Stomach (tissue), 9 donors: Measurements from ENCODE around the gene AHCYL2. TPM values are rescaled to one million over a fixed set of nuclear protein-coding genes. Genes with fewer than 3 reads are reported as not detected.

Source experiments
- DNase-seq, 2 donors: peaks; one replicate each; pipeline versions ENCODE4 v3.0.0 to v3.0.0-alpha.2; 2013 to 2019
- H3K27ac ChIP-seq, 5 donors: fragments of 200-600 bp in 4 of 5; sonication (generic) in 4 of 5; one replicate each; pipeline ENCODE4 v1.5.1; 2013 to 2019; ENCODE audit warnings: mild to moderate bottlenecking in 1 of 5, moderate library complexity in 1 of 5
- H3K27me3 ChIP-seq, 3 donors: fragments of 200-600 bp; sonication (generic); one replicate each; pipeline ENCODE4 v1.5.1; 2017 to 2019; ENCODE audit warnings: mixed run types in 1 of 3
- H3K36me3 ChIP-seq, 4 donors: fragments of 200-600 bp; sonication (generic); 1 replicate in 3 of 4; 2 replicates in 1 of 4; pipeline ENCODE4 v1.5.1; 2016 to 2019
- H3K4me1 ChIP-seq, 4 donors: fragments of 200-600 bp; sonication (generic); one replicate each; pipeline ENCODE4 v1.5.1; 2016 to 2019
- H3K4me3 ChIP-seq, 4 donors: fragments of 200-600 bp; sonication (generic) in 3 of 4; one replicate each; pipeline ENCODE4 v1.5.1; 2016 to 2019; ENCODE audit warnings: mild to moderate bottlenecking in 1 of 4
- H3K9me3 ChIP-seq, 4 donors: fragments of 200-600 bp; sonication (generic); one replicate each; pipeline ENCODE4 v1.5.1; 2016 to 2019
- EP300 ChIP-seq: sonication (generic); formaldehyde crosslinking; IDR thresholded peaks from one replicate; pipeline ENCODE4 v1.6.1; 2017; ENCODE audit warnings: antibody characterized with exemption
- POLR2A ChIP-seq, 4 donors: fragments of 450-650 bp; IDR thresholded peaks; one replicate each; pipeline ENCODE4 v1.6.1; 2016; ENCODE audit warnings: antibody characterized with exemption in 4 of 4, control low read depth in 2 of 4, mild to moderate bottlenecking in 1 of 4, moderate library complexity in 1 of 4
- POLR2AphosphoS5 ChIP-seq, 3 donors: sonication (generic); formaldehyde crosslinking; IDR thresholded peaks; one replicate each; pipeline ENCODE4 v1.6.1; 2016; ENCODE audit warnings: antibody characterized with exemption in 3 of 3
- WGBS, 5 donors: extraction: QIAGEN DNeasy Blood & Tissue Kit in 3 of 5; methylation state at CpG; one replicate each; pipeline versions ENCODE4 v1.1.5 to v1.1.7; 2013 to 2018; 5-methylcytosine and 5-hydroxymethylcytosine counted together
- intact Hi-C: fragments of 100-400 bp; cut with DNase I; formaldehyde crosslinking; loops from one replicate; pipeline ENCODE4 v1.15.1; 2023; ENCODE audit warnings: low total_unique reads
- polyA plus RNA-seq, 3 donors: library from polyadenylated mRNA; stranded (reverse); fragments of 200-250 nt; gene quantifications; one replicate each; pipeline ENCODE4 v1.2.3, GENCODE V29; 2013
- total RNA-seq, 5 donors: library from RNA; depleted of rRNA; stranded (reverse); fragments of >200 nt; gene quantifications; one replicate each; pipeline versions ENCODE4 v1.1.0 to v1.2.3, GENCODE V29; 2014 to 2016
- TF ChIP-seq, protein P1 (sequence below), 7 experiments: fragments of 450-650 bp in 4 of 7; fragments of 200-600 bp in 3 of 7; sonication (generic) in 3 of 7; IDR thresholded peaks; one replicate each; pipeline ENCODE4 v1.5.1; 2016 to 2019; ENCODE audit warnings: antibody characterized with exemption in 7 of 7, control low read depth in 2 of 7, mild to moderate bottlenecking in 1 of 7
- donor health status: healthy with polysubstance abuse.
- donor health status: Bipolar disorder and iron deficiency.
- donor health status: healthy.

AHCYL2 gene
- total and polyA plus RNA-seq, 8 donors, result 4.6 to 87.0 (median 61.6) TPM

DNA sequence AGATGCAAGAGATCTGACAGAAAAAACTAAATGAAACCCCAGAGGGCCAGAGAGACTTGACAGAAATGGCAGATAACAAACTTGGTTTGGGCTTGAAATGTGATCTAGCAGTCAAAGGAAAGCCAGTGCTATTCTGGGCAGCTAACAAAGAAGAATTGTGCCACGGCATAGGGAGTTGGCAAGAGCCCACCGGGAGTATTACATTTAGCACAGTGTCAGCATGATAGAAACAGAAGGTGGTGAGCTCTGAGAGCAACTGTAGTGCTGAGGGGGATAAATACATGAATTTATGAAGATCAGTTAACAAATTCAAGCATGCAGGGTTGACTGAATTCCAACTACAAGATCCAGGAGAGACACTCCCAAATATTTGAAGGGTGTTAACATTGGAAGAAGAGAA lies 91.1 kb downstream of the AHCYL2 start:
- H3K4me3 ChIP-seq, result no peak overlapping the region
- WGBS, 5 donors, result 23 to 57% (median 38%) methylated on average over 2 of the region's 2 CpGs
- DNase-seq, result peak in 1 of 2 donors; percentile 51
- H3K9me3 ChIP-seq, result no peaks in the 10 kb centered on the region
- intact Hi-C loops, result no loop called here
- no peaks in the 10 kb centered on the region for H3K36me3 ChIP-seq
- no peak overlapping the region for H3K27ac ChIP-seq
- peaks cover 0 to 7% (median 0%) of the 10 kb centered on the region in 4 donors for H3K4me1 ChIP-seq
- H3K27me3 ChIP-seq, result no peaks in the 10 kb centered on the region
- TF ChIP-seq, protein P1, sequence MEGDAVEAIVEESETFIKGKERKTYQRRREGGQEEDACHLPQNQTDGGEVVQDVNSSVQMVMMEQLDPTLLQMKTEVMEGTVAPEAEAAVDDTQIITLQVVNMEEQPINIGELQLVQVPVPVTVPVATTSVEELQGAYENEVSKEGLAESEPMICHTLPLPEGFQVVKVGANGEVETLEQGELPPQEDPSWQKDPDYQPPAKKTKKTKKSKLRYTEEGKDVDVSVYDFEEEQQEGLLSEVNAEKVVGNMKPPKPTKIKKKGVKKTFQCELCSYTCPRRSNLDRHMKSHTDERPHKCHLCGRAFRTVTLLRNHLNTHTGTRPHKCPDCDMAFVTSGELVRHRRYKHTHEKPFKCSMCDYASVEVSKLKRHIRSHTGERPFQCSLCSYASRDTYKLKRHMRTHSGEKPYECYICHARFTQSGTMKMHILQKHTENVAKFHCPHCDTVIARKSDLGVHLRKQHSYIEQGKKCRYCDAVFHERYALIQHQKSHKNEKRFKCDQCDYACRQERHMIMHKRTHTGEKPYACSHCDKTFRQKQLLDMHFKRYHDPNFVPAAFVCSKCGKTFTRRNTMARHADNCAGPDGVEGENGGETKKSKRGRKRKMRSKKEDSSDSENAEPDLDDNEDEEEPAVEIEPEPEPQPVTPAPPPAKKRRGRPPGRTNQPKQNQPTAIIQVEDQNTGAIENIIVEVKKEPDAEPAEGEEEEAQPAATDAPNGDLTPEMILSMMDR (IDR thresholded peaks at IDR 0.05), result no peak
- TF ChIP-seq POLR2AphosphoS5 (IDR thresholded peaks at IDR 0.05), result no peak
- TF ChIP-seq EP300, result no peak
- no peak for TF ChIP-seq POLR2A (IDR thresholded peaks at IDR 0.05)

GRCh38 chr7:129317450-129317849 lies 92.6 kb downstream of the AHCYL2 start:
- no peak for DNase-seq
- H3K9me3 ChIP-seq, result peaks cover 0 to under 1% (median 0%) of the 10 kb centered on the region in 4 donors
- TF ChIP-seq POLR2A (IDR thresholded peaks at IDR 0.05) (no peak), POLR2AphosphoS5 (IDR thresholded peaks at IDR 0.05) (no peak), EP300 (no peak)
- TF ChIP-seq, protein P1 (IDR thresholded peaks at IDR 0.05), result no peak
- 79 to 88% (median 85%) methylated on average over 2 of the region's 2 CpGs for WGBS, 5 donors
- peaks cover 0 to 7% (median 0%) of the 10 kb centered on the region in 4 donors for H3K4me1 ChIP-seq
- intact Hi-C loops, result no loop called here
- H3K27ac ChIP-seq, result no peak overlapping the region
- no peak overlapping the region for H3K4me3 ChIP-seq
- no peaks in the 10 kb centered on the region for H3K27me3 ChIP-seq
- H3K36me3 ChIP-seq, result peaks cover 0 to 7% (median 3%) of the 10 kb centered on the region in 4 donors

DNA sequence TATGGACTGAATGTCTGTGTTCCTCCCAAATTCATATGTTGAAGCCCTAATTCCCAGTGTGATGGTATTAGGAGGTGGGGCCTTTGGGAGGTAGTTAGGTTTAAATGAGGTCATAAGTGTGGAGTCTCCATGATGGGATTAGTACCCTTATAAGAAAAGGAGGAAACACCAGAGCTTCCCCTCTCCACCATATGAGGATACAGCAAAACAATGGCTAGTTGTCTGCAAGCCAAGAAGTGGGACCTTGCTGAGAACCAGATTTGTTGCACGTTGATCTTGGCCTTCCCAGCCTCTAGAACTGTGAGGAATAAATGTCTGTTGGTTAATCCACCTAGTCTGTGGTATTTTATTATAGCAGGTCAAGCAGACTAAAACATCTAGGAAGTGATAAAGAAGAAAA lies 102.2 kb downstream of the AHCYL2 start:
- WGBS, 5 donors, result 79 to 90% (median 81%) methylated on average over 1 of the region's 1 CpG
- H3K36me3 ChIP-seq, result peaks cover 0 to 18% (median 3%) of the 10 kb centered on the region in 4 donors
- TF ChIP-seq, protein P1 (IDR thresholded peaks at IDR 0.05), result no peak
- no peak for TF ChIP-seq EP300
- no peak for TF ChIP-seq POLR2A (IDR thresholded peaks at IDR 0.05)
- no peak for TF ChIP-seq POLR2AphosphoS5 (IDR thresholded peaks at IDR 0.05)
- H3K4me3 ChIP-seq, result no peak overlapping the region
- peaks cover 0 to 2% (median under 1%) of the 10 kb centered on the region in 4 donors for H3K4me1 ChIP-seq
- no peak overlapping the region for H3K27ac ChIP-seq
- no peak for DNase-seq
- no peaks in the 10 kb centered on the region for H3K27me3 ChIP-seq
- intact Hi-C loops, result no loop called here
- H3K9me3 ChIP-seq, result peaks cover 0 to 22% (median 4%) of the 10 kb centered on the region in 4 donors

DNA sequence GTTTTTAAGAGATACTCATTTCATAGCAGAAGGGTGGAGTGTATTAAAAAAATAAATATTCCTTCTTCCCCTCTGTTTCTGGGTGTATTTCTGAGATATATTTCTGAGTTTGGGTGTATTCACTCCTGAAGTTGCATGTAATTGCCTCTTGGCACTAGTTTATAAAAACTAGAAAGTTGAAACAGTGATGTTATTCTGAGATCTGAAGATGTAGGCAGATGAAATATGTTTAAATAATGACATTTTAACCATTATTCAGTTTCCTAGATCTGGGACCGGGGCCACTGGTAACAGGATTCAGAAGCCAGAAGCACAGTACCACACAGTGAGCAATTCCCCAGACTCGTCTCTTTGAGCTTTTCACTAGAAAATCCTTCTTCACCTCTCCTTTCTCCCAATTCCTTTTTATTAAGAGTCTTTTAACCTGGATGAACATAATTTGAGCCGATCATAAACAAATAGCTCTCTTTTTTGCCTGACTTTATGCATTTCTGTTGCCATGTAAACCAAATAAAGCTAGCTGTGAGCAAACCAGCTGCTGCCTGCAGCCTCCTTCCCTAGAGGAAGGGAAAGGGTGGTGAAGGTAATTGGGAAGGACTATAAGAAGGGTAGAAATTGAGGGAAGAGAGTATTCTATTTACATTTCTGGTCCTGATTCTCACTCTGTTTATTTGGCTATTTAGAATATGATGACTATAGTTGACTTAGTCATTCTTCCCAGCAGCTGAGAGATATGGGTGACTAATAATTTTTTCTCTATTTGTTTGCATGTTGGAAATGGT lies 107.6 kb downstream of the AHCYL2 start:
- 61 to 77% (median 72%) methylated on average over 3 of the region's 3 CpGs for WGBS, 5 donors
- intact Hi-C loops, result no loop called here
- TF ChIP-seq, protein P1 (IDR thresholded peaks at IDR 0.05), result no peak
- TF ChIP-seq POLR2A (IDR thresholded peaks at IDR 0.05) (no peak), POLR2AphosphoS5 (IDR thresholded peaks at IDR 0.05) (no peak), EP300 (no peak)

More for the DNA sequence above, 107.6 kb downstream of the AHCYL2 start:
- Histone ChIP-seq H3K4me3 (no peak overlapping the region), H3K27ac (no peak overlapping the region), H3K4me1 (peaks cover 0 to 13% (median 6%) of the 10 kb centered on the region in 4 donors), H3K27me3 (no peaks in the 10 kb centered on the region), H3K36me3 (no peaks in the 10 kb centered on the region), H3K9me3 (no peaks in the 10 kb centered on the region)
- DNase-seq, result peak in 1 of 2 donors; percentile 9
